Measurements from ENCODE around the gene SLC39A11.

The SLC39A11 gene

DNA sequence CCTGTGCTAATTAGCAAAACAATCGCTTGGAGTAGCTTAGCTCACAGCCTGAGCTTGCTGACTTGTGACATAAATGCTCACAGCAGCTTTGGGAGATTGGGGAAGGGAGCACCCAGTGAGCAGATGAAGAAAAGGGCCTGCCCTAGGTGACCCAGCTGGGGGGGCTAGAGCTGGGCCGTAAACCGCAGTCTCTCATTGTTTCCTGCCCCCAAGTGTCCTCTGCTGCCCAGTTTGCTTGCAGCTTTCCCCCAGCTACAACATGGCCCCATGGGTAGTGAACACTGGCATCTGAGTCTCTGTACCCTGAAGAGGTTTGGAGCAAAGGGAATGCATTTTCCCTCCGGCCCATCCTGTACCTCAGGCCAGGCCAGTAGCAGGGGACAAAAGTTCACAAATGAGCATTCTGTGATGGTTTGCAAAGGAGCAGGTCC is 349.4 kb downstream of the SLC39A11 start:
- no peak for DNase-seq (ENCODE audit: low read depth)
- TF ChIP-seq, protein P1, sequence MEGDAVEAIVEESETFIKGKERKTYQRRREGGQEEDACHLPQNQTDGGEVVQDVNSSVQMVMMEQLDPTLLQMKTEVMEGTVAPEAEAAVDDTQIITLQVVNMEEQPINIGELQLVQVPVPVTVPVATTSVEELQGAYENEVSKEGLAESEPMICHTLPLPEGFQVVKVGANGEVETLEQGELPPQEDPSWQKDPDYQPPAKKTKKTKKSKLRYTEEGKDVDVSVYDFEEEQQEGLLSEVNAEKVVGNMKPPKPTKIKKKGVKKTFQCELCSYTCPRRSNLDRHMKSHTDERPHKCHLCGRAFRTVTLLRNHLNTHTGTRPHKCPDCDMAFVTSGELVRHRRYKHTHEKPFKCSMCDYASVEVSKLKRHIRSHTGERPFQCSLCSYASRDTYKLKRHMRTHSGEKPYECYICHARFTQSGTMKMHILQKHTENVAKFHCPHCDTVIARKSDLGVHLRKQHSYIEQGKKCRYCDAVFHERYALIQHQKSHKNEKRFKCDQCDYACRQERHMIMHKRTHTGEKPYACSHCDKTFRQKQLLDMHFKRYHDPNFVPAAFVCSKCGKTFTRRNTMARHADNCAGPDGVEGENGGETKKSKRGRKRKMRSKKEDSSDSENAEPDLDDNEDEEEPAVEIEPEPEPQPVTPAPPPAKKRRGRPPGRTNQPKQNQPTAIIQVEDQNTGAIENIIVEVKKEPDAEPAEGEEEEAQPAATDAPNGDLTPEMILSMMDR (conservative IDR thresholded peaks at IDR 0.05; ENCODE audit: low read depth, low read length): no peak
- no peak overlapping the region for H3K4me3 ChIP-seq (ENCODE audit: low read length)

- H3K4me3 ChIP-seq (ENCODE audit: low read length): no peak overlapping the region
- no peak for DNase-seq (ENCODE audit: low read depth)
- TF ChIP-seq, protein P1 (conservative IDR thresholded peaks at IDR 0.05; ENCODE audit: low read depth, low read length): no peak
These were observed 355.3 kb downstream of the SLC39A11 start for GRCh38 chr17:72737151-72737690.

DNA sequence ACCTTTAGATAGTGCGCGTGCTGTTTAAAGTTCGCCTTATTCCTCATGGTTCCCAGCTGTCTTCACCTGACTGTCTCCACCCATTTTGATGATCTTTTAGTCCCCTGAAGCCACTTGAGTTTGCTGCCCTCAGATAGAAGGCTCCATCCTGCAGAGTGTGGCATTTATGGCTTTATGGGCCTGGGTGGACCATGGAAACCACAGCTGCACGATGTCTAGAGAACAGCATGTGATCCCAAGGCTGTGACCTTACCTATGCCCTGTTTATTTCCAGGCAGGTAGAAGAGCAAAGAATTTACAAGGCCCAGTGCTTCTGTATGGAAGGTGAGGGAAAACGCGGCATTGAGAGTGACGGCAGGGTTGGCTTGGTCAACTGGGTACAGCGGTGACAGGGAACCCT is 356.9 kb downstream of the SLC39A11 start:
- TF ChIP-seq, protein P1 (conservative IDR thresholded peaks at IDR 0.05; ENCODE audit: low read depth, low read length): no peak
- no peak for DNase-seq (ENCODE audit: low read depth)
- H3K4me3 ChIP-seq (ENCODE audit: low read length): no peak overlapping the region

DNA sequence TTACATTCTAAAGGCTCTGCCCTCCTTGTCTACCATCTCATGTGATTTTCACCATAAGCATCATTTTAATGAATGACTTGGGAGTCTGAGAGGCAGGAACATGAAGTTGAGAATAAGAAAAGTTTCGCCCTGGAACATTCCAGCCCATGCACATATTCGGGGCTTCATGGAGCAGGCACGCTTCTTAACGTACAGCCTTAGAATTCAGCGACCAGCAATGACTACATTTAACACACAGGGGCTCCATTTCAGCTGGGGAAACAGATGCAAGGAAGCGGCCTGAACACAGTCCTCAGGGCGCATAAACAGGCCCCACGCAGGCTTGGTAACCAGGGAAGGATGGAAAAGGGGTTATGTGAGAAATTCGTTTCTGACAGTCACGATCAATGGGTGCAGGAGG is 357.4 kb downstream of the SLC39A11 start:
- TF ChIP-seq, protein P1 (conservative IDR thresholded peaks at IDR 0.05; ENCODE audit: low read depth, low read length): no peak
- H3K4me3 ChIP-seq (ENCODE audit: low read length): no peak overlapping the region
- no peak for DNase-seq (ENCODE audit: low read depth)

DNA sequence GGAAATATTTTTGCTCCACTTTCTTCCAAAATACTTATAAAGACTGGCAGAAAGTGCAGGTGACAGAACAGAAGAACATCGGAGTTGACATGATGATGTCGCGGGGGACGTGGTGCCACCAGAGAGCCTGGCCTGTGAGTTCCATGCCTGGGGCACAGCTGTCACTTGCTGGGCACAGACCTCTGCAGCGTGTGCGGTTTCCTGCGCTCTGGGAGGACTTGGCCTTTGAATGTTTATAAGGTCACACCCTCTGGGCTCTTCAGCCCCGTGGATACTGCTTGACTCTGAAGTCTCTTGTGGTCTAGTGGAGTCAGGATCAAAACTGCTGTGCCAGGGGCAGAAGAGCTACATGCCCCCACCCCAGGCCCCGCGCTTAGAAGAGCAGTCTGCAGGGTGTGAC is 357.9 kb downstream of the SLC39A11 start:
- no peak for DNase-seq (ENCODE audit: low read depth)
- TF ChIP-seq, protein P1 (conservative IDR thresholded peaks at IDR 0.05; ENCODE audit: low read depth, low read length): no peak
- no peak overlapping the region for H3K4me3 ChIP-seq (ENCODE audit: low read length)

DNA sequence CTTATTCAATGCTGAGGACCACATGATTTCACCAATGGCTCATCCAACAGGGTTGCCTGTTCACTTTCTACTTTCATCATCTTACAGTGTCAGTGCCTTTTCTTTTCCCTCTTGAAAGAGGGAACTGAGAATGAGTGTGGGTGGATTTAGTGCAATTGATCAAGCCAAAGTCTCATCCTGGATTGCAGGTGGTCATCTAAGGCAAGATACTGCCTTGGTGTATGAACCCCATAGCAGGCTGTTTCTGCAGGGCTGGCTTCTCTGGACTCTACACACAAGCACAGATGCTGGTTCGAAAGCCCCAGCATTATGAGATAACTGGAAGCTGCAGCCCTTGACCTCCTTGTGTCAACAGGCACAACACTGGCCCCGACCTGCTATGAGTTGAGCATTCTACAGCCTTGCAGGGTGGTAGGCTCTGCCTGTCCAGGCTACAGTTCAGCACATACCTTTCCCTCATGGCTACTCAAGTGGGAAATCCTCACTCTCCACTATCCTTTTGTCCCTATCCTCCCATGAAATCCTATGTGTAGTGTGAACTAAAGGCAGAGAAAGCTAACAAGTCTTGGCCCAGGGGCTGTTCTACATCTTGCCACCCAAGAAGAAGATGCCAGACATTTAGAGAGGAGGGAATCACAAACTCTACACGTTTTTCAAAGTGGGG is 358.7 kb downstream of the SLC39A11 start:
- no peak overlapping the region for H3K4me3 ChIP-seq (ENCODE audit: low read length)
- no peak for DNase-seq (ENCODE audit: low read depth)
- TF ChIP-seq, protein P1 (conservative IDR thresholded peaks at IDR 0.05; ENCODE audit: low read depth, low read length): no peak
